ENCODE results near the gene MGAT4B.

MGAT4B gene

GRCh38 chr5:179823937-179824744, 17.5 kb upstream of the MGAT4B start:
- no peaks in the 10 kb centered on the region for H3K27me3 ChIP-seq (replicated peaks)

GRCh38 chr5:179822444-179822990, 15.9 kb upstream of the MGAT4B start:
- Histone ChIP-seq H3K36me3 (replicated peaks) (peaks cover 52% of the 10 kb centered on the region), H3K27ac (no peak overlapping the region), H3K27me3 (replicated peaks) (no peaks in the 10 kb centered on the region), H3K4me3 (ENCODE audit: low read depth, low read length) (peak overlapping the region; percentile 84)
- DNase-seq, result no peak
- TF ChIP-seq, protein P1, sequence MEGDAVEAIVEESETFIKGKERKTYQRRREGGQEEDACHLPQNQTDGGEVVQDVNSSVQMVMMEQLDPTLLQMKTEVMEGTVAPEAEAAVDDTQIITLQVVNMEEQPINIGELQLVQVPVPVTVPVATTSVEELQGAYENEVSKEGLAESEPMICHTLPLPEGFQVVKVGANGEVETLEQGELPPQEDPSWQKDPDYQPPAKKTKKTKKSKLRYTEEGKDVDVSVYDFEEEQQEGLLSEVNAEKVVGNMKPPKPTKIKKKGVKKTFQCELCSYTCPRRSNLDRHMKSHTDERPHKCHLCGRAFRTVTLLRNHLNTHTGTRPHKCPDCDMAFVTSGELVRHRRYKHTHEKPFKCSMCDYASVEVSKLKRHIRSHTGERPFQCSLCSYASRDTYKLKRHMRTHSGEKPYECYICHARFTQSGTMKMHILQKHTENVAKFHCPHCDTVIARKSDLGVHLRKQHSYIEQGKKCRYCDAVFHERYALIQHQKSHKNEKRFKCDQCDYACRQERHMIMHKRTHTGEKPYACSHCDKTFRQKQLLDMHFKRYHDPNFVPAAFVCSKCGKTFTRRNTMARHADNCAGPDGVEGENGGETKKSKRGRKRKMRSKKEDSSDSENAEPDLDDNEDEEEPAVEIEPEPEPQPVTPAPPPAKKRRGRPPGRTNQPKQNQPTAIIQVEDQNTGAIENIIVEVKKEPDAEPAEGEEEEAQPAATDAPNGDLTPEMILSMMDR (IDR thresholded peaks at IDR 0.05; ENCODE audit: low read depth, low read length, missing control alignments), result no peak
- in situ Hi-C loops (cut with HindIII; ENCODE audit: low pct_ligation_motif_present, low sequenced_read_pairs), result no loop called here

More at GRCh38 chr5:179823937-179824744, 17.5 kb upstream of the MGAT4B start:
- Histone ChIP-seq H3K27ac (no peak overlapping the region), H3K36me3 (replicated peaks) (peaks cover 68% of the 10 kb centered on the region), H3K4me3 (ENCODE audit: low read depth, low read length) (peak overlapping the region; percentile 9)
- TF ChIP-seq, protein P1 (IDR thresholded peaks at IDR 0.05; ENCODE audit: low read depth, low read length, missing control alignments), result no peak
- in situ Hi-C loops (cut with HindIII; ENCODE audit: low pct_ligation_motif_present, low sequenced_read_pairs), result no loop called here
- no peak for DNase-seq

DNA sequence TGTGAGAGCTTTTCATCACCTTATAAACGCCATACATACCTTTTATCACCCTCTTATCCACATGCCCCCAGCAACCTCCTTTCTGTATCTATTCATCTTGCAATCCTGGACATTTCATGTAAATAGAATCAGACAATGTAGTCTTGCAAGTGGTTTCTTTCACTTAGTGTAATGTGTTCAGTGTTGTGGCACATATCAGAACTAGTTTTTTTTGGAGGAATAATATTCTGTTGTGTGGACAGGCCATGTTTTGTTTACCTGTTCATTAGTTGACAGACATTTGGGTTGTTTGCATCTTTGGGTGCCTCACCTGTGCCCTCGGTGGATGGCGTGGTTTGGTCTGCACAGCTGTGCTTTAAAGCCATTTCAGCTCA, 15.4 kb upstream of the MGAT4B start:
- H3K27ac ChIP-seq, result peak overlapping the region; percentile 88

DNA sequence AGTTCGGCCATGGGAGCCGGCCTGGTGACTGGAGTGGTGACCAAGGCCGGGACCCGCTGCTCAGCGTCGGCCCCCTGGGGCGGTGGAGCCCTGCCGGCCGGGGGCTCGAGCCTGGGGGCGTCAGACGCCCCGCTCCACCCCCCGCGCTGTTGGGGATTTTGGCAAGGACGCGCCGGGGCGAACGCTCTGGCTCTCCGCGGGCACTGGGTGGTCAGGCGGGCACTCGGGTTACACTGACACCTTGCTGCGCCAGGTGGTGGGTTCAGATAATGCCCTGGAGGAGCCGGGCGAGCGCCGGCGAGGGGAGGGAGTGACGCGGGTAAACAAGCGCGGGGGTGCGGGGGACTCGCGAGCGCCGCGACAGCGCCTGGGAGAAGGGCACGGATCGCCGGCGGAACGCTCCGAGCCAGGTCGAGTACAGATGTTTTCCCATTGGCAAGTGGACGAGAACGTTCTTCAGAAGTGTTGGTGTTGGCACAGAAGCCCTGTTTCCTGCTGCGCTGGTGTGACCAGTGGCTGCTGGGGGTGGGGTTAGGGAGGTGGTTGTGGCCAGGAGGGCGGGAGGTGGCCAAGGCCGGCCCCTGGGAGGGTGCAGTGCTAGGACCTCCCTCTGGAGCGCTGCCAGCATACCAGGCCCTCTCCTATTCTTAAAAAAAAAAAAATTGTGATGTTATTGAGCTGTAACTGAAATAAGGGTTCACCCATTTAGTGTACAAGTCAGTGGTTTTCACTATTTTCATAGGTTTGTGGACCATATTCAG, 14.8 kb upstream of the MGAT4B start:
- Histone ChIP-seq H3K27ac (peak overlapping the region; percentile 88), H3K36me3 (replicated peaks) (peaks cover 41% of the 10 kb centered on the region), H3K4me3 (ENCODE audit: low read depth, low read length) (peak overlapping the region; percentile 84), H3K27me3 (replicated peaks) (no peaks in the 10 kb centered on the region)
- TF ChIP-seq, protein P1 (IDR thresholded peaks at IDR 0.05; ENCODE audit: low read depth, low read length, missing control alignments), result no peak
- in situ Hi-C loops (cut with HindIII; ENCODE audit: low pct_ligation_motif_present, low sequenced_read_pairs), result no loop called here
- peak; percentile 92 for DNase-seq

More for the DNA sequence above, 15.4 kb upstream of the MGAT4B start:
- peak overlapping the region; percentile 84 for H3K4me3 ChIP-seq (ENCODE audit: low read depth, low read length)
- no peak for DNase-seq
- in situ Hi-C loops (cut with HindIII; ENCODE audit: low pct_ligation_motif_present, low sequenced_read_pairs), result no loop called here
- peaks cover 47% of the 10 kb centered on the region for H3K36me3 ChIP-seq (replicated peaks)
- TF ChIP-seq, protein P1 (IDR thresholded peaks at IDR 0.05; ENCODE audit: low read depth, low read length, missing control alignments), result no peak
- H3K27me3 ChIP-seq (replicated peaks), result no peaks in the 10 kb centered on the region

DNA sequence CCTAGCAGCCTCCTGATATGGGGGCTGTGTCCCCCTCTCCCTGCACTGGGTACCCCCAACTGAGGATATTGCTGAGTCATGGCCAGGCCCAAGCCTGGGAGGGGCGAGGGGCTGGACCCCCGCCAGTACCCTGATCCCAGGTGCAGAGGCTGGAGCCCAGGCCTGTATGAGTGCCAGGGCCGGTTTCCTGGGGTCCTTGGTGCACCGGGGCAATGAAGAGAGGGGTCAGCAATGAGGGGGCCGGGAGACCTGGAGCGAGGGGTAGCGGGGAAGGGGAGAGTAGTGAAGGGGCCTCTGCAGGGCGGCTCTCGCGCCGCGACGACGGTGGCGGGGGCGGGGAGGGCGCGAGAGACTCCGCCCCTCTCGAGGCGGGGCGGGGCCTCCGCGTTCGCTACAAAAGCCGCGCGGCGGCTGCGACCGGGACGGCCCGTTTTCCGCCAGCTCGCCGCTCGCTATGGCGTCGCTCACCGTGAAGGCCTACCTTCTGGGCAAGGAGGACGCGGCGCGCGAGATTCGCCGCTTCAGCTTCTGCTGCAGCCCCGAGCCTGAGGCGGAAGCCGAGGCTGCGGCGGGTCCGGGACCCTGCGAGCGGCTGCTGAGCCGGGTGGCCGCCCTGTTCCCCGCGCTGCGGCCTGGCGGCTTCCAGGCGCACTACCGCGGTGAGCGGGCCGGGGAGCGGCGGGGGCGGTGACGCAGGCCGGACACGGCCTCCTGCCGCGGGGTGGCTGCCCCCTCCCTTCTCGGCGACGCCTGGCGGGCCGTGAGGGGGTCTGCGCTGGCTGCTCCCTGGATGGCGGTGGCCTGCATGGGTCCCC, 14.0 kb upstream of the MGAT4B start, which contains the start of gene SQSTM1:
Gene SQSTM1 (plus strand): TSS at position 423 of the 815 bp plus-strand sequence. CDS start 32 bp downstream, at position 455.
- TF ChIP-seq, protein P1 (IDR thresholded peaks at IDR 0.05; ENCODE audit: low read depth, low read length, missing control alignments), result no peak
- peak; percentile 48 for DNase-seq
- H3K4me3 ChIP-seq (ENCODE audit: low read depth, low read length), result peak within 1 kb of the TSS; percentile 84
- peaks cover 33% of the 10 kb centered on the region for H3K36me3 ChIP-seq (replicated peaks)
- no peaks in the 10 kb centered on the region for H3K27me3 ChIP-seq (replicated peaks)
- H3K27ac ChIP-seq, result peak within 1 kb of the TSS; percentile 88
- in situ Hi-C loops (cut with HindIII; ENCODE audit: low pct_ligation_motif_present, low sequenced_read_pairs), result no loop called here
